ENCODE measurements around the gene AP5S1.
A peak's percentile ranks its signal among the peaks of the same experiment; 100 is the strongest.
"Not testable (repeated sequence)": the region's sequence is repeated elsewhere in the genome, so short reads cannot be mapped to it uniquely, and the experiment has no call there.

AP5S1 gene

DNA sequence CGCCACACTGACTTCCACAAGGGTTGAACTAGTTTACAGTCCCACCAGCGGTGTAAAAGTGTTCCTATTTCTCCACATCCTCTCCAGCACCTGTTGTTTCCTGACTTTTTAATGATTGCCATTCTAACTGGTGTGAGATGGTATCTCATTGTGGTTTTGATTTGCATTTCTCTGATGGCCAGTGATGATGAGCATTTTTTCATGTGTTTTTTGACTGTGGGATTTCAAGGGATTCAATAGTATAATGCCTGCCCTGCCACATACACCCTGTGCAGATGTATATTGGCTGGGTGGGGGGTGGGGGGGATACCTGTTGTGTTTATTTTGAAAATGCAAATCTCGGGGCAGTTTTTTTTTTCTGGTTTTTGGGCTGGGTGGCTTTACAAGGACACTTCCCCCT is 26.2 kb upstream of the AP5S1 start:
- DNase-seq = not testable (repeated sequence)

DNA sequence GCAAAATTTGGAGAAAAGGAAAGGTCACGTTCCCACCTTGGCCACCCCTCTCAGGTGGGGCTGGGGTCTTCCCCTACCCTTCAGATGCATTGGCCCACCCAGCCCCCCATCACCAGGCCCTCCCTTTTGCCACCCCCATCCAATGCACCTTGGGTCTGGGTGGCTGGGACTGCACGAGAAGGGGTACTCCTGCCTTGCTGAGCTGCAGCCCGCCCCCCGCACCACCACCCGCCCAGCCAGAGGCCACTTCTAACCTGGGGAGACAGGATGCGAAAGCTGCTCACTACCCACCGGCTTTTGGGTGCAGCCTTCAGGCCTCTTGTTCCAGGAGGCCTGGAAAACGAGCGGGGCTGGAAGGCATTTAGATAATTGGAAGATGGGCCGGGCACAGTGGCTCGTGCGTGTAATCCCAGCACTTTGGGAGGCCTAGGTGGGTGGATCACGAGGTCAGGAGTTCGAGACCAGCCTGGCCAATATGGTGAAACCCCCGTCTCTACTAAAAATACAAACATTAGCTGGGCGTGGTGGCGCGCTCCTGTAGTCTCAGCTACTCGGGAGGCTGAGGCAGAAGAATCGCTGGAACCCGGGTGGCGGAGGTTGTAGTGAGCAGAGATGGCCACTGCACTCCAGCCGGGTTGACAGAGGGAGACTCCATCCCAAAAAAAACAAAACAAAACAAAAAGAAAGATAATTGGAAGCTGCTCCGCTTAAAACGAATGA is 25.5 kb upstream of the AP5S1 start:
- DNase-seq = no peak

DNA sequence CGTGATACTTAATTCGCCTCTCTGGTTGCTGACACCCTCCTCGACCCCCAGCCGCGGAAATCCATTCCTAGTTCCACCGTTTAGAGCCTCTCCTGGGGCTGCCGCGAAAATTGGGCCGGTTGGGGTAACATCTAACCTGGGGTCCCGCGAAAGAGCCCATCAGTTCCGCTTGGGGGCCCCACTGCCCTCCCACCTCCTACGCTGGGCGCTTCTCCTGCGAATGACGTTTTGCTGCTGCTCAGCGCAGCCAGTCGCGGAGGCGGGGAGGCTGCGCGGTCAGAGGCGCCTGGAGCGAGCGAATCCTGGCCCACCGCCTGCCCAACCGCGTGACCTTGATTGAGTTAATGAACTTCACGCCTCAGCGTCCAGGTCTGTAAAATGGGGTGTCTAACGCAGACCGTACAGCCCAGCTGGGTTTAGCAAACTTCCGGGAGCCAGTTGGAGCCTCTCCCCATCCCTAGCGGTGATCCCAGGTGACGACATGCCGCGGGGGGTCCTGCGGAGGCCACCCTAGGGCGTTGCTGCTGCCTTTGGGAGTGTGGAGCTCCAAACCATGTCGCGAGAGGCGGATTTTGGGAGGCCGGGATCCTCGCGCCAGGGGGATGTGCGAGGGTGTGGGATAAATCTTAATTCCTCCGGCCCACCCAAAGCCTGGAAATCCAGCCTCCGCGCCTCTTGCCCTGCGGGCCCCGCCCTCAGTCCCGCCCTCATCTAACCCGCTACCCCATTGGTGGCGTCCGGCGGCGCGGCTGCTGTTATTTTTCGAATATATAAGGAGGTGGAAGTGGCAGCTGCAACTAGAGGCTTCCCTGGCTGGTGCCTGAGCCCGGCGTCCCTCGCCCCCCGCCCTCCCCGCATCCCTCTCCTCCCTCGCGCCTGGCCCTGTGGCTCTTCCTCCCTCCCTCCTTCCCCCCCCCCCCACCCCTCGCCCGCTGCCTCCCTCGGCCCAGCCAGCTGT is 24.6 kb upstream of the AP5S1 start, which contains the start of gene CDC25B:
Gene CDC25B, plus strand, starts transcription at position 800 of the 958 bp plus-strand sequence. CDS start 222 bp downstream, outside the sequence.
- peak; percentile 68 for DNase-seq

DNA sequence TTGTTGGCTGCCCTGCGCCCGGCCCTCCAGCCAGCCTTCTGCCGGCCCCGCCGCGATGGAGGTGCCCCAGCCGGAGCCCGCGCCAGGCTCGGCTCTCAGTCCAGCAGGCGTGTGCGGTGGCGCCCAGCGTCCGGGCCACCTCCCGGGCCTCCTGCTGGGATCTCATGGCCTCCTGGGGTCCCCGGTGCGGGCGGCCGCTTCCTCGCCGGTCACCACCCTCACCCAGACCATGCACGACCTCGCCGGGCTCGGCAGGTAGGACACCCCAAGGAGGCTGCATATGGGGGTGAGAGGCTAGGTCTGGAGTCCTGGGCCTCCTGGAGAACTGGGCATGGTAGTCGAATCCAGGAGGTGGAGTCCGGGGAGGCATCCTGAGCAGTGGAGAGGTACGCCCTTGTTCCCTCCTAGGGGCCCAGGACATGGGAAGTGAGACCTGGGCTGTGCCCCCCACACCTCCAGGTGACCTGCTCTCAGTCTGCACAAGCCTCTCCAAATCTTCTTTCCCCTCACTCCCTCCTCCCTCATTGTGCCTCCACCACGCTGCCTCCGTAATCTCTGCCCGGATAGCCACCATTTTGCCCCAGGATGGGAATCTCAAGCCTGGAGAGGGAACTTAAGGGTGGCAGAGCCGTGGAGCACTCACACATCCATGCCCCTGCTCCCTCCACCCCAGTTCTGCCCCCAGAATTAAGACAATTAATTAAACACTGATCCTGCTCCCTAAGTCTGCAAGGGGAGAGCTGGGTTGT is 23.7 kb upstream of the AP5S1 start:
- no peak for DNase-seq

DNA sequence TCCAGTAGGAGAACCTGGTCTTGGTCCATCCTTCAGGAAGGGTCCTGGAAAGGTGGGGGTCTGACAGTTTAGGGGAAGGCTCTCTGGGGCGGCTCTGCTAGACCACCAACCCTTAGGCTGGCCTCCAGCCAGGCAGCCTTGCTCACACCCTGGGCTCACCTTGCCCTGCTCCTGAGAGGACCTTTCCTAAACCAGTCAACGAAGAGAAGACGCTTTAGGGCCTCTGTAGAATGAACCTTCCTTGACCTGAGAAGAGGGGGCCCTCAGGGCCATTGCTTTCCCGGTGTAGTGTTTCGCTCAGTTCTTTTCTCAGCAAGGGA is 23.2 kb upstream of the AP5S1 start:
- no peak for DNase-seq

DNA sequence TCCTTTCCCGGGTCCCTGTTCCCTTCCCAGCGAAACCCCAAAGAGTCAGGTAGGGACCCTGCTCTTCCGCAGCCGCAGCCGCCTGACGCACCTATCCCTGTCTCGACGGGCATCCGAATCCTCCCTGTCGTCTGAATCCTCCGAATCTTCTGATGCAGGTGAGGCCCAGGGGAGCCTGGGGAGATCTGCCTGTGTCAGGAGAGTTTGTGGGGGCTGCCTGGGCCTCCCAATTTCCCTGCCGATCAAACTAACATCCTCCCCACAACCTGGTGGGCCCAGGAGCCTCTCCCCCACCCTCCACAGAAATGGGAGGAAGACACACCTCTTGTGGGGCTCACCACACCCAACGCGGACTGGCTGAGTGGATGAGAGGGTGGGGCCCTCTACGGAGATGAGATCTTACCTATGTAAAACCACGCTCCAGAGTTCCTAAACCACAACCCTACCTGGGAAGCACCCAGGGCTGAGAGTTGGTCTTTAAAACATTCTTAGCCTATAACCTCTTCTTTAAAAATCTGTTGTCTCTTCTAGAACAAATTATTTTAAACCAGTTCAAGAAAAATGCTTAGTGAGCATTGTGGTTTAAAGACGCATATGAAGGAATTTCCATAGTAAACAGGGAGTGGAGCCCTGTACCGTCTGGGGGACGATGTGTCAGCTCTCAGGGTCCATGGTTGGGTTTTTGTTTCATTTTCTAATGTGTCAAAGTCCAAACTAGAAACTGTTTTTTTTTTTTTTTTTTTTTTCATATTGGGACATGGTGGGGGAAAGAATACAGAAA is 22.6 kb upstream of the AP5S1 start:
- no peak for DNase-seq

DNA sequence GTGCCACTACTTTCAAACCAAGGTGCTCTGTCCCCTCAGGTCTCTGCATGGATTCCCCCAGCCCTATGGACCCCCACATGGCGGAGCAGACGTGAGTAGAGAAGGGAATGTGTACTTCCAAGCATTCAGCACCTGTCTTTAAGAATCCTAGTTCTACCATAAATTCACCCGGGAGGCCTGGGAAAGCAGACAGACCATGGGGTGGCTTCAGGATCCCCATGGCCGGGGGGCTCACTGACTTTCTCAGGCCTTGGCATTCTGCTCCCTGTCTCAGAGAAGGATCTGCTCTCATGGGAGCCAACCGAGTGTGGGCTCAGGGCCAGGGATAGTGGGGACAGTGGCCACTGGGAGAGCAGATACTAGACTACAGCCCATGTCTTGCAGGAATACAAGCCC is 22.0 kb upstream of the AP5S1 start:
- DNase-seq = no peak

DNA sequence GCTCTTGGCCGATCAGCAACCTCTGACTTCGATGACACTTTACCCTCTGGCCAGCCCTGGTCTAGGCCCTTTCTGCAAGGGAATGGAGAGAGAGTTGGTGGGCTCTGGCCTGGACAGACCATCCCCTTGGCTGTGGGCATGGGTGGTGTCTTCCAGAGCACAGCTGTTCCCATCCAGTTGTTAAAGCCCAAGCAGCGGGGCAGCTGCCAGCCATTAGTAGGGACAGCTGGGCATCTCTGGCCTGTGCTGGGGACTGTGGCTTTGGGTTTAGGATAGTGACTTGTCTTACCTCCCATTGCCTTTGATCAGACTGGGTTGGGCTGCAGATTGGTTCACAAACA is 21.5 kb upstream of the AP5S1 start:
- no peak for DNase-seq

DNA sequence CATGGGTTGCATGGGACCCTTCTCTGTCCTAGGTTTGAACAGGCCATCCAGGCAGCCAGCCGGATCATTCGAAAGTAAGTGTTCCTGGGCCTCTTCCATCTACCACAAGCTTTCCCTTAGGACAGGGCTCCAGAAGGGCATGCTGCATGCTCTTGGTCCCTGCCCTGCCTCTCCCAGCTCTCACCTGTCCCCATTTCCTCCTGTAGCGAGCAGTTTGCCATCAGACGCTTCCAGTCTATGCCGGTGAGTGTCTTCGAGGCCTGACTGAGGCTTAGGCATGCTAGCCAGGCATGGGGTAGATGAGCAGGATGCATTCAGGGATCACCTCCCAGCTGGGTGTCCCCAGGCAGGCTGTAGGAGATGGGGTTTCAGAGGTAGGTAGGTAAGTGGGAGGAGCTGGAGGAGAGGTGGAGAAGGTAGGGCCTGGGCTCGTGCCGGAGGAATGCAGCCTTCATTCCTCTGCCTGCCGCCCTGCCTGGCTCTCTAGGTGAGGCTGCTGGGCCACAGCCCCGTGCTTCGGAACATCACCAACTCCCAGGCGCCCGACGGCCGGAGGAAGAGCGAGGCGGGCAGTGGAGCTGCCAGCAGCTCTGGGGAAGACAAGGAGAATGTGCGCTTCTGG is 20.0 kb upstream of the AP5S1 start:
- DNase-seq = no peak

DNA sequence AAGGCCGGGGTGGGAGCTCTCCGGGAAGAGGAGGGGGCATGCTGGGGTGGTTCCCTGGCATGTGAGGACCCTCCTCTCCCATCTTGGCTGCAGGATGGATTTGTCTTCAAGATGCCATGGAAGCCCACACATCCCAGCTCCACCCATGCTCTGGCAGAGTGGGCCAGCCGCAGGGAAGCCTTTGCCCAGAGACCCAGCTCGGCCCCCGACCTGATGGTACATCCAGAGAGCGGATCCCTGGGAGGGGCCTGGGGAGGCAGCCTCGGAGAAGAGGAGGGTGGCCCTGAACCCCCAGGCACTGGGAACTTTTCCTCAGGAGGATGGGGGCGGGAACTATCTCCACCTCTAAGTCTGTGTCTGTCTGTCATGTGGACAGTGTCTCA is 19.5 kb upstream of the AP5S1 start:
- no peak for DNase-seq

DNA sequence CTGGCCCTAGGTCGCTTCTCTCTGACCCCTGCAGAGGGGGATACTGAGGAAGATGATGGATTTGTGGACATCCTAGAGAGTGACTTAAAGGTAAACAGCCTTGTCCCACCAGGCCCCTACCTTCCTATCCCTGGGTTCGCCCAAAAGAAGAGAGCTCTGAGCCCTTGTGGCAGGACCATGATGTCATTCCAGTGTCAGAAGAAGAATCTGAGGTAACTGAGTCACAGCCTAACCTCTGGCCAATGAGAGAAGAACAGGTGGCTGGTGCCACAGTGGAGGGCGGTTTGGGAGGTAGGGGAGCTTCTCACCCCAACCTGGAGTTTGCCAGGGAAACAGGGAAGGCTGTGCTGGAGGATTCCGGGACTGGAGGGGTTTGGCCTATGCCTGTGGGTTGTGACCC is 19.0 kb upstream of the AP5S1 start:
- DNase-seq = no peak

DNA sequence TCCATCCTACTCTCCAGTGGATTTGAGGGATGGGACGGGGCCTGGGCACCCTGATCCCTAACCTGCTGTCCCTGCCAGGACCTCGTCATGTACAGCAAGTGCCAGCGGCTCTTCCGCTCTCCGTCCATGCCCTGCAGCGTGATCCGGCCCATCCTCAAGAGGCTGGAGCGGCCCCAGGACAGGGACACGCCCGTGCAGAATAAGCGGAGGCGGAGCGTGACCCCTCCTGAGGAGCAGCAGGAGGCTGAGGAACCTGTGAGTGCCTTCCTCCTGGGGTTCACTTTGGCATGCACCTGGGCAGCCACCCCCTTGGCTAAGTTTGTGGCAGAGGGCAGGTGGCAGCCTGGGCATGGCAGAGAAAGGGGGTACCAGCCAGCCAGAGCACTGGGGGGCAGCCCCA is 18.5 kb upstream of the AP5S1 start:
- DNase-seq = no peak

DNA sequence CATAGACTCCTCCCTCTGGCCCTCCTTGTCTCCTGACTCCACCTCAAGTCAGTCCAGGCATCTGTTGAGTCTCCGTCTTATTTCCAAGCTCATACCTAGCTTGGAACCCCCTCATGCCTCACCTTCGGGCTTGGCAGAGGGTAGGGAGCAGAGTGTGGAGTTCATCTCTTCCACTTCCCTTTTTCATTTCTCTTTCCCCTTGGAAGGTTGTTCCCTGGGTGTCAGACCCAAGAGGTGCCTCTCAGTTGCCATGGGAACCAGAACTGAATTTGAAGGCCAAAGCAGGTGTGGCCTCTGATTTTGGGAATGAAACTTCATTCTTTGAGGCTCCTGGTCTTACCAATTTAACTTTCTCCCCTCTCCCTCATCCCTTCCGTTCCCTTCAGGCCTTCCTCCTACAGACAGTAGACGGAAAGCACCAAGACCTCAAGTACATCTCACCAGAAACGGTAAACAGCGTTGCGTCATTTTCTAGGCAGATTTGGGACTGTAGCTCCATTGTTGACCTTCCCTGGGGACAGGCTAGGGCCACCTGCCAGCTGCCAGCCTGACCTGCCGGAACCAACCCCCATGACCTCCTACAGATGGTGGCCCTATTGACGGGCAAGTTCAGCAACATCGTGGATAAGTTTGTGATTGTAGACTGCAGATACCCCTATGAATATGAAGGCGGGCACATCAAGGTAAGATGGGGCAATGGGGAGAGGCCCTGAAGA is 17.7 kb upstream of the AP5S1 start:
- no peak for DNase-seq

DNA sequence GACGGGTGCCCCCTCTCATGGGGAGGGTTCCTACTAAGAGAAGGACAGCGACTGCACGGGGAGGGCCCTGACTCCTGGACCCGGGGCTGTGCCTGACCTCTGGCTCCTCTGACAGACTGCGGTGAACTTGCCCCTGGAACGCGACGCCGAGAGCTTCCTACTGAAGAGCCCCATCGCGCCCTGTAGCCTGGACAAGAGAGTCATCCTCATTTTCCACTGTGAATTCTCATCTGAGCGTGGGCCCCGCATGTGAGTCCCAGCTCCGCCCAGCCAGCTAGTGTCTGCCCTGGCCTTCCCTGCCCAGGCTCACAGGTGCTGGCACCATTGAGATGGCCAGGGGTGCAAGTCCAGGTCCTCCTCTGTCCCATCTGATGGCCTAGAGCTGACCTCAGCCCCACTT is 17.1 kb upstream of the AP5S1 start:
- DNase-seq = no peak

DNA sequence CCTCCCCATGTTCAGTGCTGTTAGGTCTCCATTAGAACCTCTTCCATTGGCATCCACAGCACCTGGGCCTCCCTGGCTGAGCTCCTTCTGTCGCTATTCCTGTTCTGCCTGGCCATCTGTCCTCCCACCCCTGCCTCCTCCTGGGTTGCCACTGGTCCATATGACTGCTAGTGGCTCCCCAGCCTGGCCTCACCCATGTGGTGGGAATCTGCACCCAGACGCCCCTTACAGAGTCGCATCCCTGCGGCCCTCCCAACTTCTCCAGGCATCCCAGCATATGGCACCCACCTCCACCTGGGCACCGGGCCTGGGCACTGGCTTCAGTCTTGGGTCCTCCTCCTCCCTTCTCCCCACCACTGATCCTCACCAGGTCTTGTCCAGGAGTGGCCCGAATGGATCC is 16.5 kb upstream of the AP5S1 start:
- DNase-seq = no peak

DNA sequence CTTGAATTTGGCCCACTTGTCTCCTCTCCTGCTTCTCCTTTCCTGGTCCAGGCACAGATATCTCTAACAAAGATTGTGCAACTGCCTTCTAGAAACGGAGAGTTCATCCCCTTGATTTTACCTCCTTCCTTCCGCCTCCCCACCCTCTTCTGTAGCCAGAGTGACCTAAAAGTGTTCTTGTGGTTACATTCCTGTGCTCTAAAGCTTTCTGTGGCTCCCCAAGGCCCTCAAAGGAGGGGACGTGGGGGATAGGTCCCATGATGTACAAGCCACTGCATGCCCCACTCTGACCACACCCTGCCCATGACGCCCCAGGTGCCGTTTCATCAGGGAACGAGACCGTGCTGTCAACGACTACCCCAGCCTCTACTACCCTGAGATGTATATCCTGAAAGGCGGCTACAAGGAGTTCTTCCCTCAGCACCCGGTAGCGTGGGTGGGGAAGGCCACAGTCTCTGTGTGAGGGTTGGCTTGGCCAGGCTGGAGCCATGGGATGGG is 16.0 kb upstream of the AP5S1 start:
- DNase-seq = no peak

DNA sequence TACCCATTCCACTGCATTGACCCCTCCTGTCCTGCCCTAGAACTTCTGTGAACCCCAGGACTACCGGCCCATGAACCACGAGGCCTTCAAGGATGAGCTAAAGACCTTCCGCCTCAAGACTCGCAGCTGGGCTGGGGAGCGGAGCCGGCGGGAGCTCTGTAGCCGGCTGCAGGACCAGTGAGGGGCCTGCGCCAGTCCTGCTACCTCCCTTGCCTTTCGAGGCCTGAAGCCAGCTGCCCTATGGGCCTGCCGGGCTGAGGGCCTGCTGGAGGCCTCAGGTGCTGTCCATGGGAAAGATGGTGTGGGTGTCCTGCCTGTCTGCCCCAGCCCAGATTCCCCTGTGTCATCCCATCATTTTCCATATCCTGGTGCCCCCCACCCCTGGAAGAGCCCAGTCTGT is 15.6 kb upstream of the AP5S1 start:
- no peak for DNase-seq

DNA sequence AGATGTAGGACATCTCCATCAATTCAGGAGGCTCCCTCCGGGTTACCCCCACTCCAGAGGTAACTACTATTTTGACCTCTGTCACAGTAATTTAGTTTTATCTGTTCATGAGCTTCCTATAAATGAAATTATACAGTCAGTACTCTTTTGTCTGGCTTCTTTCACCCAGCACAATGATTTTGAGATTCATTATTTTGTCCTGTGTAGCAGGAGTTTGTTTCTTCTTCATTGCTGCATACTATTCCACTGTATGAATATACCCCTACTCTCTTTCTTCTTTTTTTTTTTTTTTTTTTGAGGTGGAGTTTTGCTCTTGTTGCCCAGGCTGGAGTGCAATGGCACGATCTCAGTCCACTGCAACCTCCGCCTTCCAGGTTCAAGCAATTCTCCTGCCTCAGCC is 11.8 kb upstream of the AP5S1 start:
- no peak for DNase-seq

DNA sequence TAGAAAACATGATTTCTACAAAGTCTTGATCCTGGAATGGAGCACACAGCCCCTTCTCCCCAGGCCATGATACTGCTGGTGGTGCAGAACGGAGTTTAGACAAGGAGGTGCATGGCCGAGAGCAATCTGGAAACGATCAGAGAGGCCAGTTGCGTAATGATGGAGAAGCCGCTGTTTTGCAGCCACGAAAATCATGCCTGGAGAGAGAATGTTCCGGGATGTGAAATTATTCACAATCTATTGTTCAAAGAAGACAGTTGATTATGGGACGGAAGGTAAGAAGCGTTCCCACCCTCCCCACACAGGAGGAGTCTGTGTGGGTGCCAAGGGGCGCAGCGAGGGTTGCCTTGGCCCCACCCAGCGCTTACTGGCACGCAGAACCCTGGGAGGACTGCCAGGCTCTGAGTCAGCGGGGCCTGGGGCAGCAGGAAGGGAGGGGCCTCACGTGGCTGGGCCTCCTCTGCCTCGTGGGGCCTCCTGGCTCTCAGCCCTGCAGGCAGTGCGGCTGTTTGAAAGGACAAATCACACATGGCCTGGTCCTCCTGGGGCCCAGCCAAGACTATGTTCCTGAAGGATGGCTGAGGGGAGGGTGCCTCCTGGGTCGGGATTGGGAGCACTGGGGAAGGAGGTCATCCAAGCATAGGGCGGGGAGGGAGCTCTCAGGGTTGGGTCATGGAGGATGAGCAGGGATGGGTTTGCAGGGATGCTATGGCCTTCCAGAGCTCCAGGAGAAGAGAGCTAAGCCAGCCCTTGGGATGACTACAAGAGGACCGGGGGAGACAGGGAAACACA is 8.7 kb upstream of the AP5S1 start:
- DNase-seq = peak; percentile 87

DNA sequence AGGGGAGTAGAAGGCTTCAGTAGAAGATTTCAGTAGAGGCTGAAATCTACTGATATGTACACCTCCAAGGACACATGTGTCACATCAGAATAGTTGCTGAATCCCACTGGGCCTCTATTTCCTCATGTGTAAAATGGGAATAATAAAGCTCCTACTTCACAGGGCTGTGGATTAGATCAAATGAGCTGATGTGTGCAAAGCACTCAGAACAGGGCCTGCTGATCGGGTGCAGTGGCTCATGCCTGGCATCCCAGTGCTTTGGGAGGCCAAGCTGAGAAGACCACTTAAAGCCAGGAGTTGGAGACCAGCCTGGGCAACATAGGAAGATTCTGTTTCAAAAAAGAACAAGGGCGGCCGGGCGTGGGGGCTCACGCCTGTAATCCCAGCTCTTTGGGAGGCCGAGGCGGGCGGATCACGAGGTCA is 8.1 kb upstream of the AP5S1 start:
- DNase-seq = no peak

All from NCI-H1436 treated with DMSO at 0.1 percent for 48 hours (cell line).